GM19238 (cell line): Measurements from ENCODE around the gene NTN1.

Experiments used
- DNase-seq: peaks from one replicate; pipeline ENCODE4 v3.0.0; 2011; ENCODE audit warnings: low spot score; ENCODE audit not compliant: insufficient read length

NTN1 gene

GRCh38 chr17:9215465-9215864 is 194.2 kb downstream of the NTN1 start:
- no peak for DNase-seq

DNA sequence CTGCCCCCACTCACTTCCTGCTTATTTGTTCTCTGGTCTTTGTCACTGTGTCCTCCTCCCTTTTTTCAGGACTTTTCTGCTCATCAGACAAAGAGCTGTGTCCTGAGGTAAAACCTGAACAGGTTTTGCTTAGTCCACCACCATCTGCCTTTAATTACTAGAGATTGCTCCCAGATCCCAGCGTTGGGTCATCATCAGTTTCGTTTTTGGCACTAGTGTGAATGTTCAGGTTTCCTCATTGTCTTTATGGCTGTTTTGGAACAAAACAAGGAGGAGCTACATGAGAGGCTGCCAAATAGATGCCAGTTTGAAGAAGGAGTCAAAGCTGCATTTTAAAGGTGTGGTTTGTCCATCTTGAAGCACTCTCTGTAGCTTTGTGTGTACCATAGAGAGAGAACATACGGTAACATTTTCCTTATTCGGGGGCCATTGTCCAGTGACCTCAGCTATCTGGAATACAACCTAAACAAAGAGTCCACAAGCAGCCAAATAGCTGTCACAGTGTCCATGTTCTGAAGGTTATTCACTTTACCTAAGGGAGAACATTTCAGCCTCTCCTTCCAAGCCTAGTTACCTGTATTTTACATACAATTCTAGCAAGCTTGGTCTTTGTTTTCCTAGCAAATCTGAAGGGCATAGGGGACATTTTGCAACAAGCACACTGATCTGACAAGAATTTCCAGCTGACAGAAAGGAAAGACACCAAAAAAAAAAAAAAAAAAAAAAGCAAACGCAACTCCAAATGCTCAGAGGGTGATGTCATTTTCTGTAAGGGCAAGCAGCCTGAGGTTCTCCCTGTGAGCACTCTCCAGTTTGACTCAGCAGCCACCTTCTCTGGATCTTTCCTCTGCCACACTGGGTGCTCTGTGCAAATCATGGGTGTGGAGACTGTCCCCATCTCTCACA is 196.1 kb downstream of the NTN1 start:
- no peak for DNase-seq

- DNase-seq = no peak
Observed at GRCh38 chr17:9218064-9218635, 196.8 kb downstream of the NTN1 start.

GRCh38 chr17:9218911-9219310 is 197.6 kb downstream of the NTN1 start:
- DNase-seq = no peak

- no peak for DNase-seq
Observed at GRCh38 chr17:9219631-9220397, 198.5 kb downstream of the NTN1 start.

GRCh38 chr17:9220398-9221146 is 199.3 kb downstream of the NTN1 start:
- DNase-seq = no peak

DNA sequence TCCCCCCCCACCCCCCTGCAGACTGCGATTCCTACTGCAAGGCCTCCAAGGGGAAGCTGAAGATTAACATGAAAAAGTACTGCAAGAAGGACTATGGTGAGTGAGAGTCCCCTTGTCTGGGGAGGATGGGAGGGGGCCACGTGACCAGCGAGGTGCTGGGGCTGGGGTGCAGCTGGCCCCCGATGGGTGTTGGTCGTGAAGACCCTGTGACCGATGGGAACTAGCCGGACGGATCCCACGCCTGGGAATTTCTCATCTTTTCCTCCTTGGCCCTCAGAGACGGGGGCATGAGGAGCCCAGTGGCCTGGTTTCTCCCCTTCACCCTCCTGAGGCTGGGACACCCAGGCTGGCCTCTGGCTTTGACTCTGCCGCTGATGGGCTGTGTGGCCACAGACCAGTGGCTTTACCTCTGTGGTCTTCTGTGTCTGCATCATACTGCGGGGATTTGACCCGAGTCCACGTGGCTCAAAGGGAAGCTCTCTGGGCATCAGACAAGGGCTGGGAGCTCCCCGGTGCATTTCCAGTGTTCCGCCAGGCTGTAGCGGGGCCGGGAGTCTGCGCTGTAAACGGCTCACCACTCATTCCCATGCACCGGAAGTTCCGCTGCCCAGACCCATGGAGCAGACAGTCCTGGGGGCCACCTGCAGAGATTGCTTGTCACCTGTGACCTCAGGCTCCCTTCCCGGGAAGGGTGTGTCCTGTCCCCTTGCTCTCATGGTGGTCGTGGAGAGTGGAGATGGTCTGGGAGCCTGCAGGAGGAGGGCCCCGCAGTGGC is 200.0 kb downstream of the NTN1 start:
- no peak for DNase-seq

DNA sequence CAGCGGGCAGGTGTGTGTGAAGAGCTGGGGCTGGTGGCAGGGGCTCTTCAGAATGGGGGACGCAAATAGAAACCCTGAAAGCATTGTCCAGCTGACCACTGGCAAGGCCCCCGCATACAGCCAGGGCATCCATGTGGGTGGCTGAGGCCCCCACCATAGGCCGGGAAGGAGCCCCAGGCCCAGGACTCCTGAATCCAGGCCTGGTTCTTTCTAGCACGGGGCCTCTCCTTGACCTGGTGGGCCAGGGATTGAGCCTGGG is 200.5 kb downstream of the NTN1 start:
- no peak for DNase-seq

DNA sequence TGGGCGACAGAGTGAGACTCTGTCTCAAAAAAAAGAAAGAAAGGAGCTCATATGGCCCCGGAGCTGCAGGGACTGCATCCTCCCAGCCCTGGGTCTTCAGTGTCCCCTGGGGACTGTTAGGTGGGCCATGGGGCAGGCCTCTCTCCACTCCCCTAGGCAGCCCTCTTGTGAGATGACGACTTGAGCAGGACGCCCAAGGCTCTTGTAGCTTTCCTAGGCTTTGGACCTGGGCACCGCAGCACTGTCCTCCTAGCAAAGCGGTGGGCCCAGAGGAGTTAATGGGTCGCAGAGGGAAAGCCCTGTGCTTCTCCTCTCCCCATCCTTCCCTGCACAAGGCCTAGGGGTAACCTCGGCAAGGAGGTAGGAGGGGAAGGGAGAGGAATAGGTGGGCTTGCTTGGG is 202.2 kb downstream of the NTN1 start:
- DNase-seq = no peak

DNA sequence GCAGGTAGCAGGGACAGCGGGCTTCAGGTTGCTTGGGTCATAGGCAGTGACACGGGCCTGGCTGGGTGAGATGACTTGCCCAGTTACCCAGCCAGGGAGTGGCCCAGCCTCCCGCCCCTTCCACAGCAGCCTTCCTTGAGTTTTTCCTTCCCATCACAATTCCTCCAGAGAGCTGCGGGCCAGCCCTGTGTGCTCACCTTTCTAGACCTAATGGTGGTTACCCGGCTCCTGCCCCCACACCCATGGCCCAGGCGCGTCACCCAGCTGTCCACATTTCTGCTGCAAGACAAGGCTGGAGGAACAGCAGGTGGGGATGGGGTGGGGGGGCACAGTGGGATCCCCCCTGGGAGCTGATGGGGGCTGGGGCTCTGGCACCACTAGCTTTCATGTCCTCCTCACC is 203.2 kb downstream of the NTN1 start:
- DNase-seq = no peak

- no peak for DNase-seq
Observed at GRCh38 chr17:9225305-9226101, 204.2 kb downstream of the NTN1 start.

DNA sequence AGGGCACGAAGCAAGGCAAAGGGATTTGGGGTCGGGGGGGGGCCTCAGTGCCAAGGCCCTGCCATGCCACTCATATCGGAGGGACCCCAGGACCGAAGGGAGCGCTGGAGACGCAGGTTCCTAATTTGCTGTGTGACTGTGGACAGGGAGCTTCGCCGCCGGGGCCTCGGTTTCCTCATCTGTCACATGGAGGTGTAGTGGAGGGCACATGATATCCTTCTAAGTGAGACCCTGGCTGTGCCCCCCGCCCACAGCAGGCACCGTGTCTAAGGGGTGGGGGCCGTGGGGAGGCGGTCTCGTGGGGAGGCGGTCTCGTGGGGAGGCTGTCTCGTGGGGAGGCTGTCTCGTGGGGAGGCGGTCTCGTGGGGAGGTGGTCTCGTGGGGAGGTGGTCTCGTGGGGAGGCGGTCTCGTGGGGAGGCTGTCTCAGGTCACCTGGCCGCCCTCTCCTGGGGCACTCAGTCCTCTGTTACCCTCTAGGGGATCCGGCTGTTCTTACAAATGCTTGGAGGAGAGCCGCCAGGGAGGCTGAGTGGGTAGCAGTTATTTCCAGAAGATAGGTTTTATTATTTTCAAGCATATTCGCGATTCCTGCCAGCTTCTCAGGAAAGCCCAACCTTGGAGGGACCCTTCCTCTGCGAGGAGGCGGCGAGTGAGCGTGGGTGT is 205.0 kb downstream of the NTN1 start:
- DNase-seq = no peak

- no peak for DNase-seq
Observed at GRCh38 chr17:9226794-9227135, 205.5 kb downstream of the NTN1 start.

DNA sequence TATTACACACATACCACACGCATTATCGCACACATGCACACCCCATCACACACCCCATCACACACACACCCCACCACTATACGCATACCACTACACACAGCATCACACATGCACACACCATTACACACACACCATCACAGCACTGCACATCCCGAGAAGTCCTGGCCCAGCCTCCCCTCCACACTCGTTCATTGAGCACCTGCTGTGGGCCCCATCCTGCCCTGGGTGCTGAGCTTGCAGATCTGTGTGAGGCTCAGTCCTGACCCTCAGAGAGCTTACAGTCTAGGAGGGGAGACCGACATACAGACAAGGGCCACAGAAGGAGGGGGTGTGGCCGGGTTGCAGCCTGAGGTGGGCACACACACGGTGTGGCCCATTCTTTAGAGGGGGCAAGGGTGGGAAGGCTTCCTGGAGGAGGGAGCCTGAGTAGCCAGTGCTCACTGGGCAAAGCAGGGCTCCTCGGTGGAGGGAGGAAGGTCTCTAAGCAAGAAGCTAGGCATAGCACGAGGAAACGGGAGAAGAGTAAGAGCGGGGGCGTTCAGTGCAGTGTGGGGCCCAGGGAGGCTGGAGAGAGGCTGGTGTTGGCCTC is 206.6 kb downstream of the NTN1 start:
- DNase-seq = no peak

DNA sequence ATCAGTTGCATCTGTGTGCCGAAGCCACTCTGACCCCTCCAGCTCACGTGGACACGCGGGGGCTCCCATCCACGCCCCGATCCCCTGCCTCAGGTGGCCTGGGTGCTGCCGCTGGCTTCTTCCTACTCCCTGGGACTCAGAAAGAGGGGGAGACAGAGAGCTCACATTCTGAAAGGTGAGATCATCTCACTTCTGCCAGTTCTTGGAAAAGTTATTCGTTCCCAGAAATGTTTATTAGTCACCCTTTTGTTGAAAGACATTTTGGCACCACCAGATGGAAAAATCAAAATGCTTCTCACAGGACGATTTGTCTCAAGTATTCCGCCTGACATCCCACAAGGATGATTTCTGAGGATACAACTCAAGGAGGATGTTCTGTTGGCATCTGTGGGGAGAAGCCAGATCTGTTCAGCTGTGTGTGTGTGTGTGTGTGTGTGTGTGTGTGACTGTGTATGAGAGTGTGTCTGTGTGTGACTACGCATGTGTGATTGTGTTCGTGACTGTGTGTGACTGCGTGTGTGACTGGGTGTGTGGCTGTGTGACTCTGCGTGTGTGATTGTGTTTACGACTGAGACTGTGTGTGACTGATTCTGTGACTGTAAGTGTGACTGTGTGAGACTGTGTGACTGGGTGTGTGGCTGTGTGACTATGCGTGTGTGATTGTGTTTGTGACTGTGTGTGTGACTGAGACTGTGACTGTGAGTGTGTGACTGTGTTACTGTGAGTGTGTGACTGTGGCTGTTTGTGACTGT is 207.3 kb downstream of the NTN1 start:
- no peak for DNase-seq

DNA sequence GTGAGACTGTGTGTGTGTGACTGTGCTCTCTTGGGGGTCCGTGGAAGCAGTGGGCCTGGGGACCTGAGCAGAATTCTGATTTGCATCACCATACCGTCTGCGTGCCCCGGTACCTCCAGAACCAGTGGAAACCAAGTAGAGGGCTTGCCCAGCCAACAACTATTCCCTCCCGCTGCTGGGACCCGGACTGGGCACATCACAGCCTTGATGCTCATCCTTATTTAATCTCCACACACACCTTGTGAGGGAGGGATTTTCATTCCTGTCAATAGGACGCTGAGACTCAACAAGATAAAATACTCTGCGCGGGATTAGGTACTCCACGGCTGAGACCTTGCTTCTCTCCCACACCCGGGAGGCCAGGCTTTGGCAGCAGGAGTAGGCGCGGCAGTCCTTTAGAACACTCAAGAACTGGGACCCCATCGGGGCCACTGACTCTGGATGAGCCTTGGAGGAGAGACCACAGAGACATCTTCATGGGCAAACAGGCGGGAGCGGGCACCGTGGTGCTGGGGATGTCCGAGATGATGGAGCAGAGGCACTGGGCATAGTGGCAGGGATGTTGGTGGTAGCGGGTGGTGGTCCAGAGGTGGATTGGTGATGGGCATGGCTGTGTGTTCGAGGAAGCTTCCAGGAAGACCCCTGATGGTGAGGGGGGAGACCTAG is 208.0 kb downstream of the NTN1 start:
- no peak for DNase-seq

DNA sequence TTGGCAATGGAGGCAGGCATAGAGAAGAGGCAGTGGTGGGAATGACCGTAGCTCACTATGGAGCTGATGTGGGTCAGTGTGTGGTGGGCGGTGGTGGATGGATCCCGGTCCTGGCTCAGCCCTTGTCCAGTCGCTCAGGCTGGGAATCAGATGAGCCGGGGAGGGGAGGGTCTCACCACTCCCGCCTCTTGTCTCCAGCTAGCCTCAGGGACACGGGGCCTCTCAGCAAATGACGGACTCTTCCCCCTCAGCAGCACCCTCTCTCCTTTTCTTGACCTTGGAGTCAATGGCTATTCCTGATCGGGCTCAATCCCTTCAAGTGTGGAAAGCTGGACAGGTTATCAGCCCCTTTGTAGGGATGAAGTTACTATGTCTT is 208.5 kb downstream of the NTN1 start:
- DNase-seq = no peak

GRCh38 chr17:9230346-9230745 is 209.0 kb downstream of the NTN1 start:
- DNase-seq = no peak
